NCI-H82 treated with DMSO at 0.1 percent for 48 hours (cell line): ENCODE measurements around the gene F8.
A peak's percentile ranks its signal among the peaks of the same experiment; 100 is the strongest.

Experiments
- DNase-seq: peaks from one replicate; lab custom pipeline; 2025; ENCODE audit not compliant: unreplicated experiment; lab: John Stamatoyannopoulos, UW

F8 gene

DNA sequence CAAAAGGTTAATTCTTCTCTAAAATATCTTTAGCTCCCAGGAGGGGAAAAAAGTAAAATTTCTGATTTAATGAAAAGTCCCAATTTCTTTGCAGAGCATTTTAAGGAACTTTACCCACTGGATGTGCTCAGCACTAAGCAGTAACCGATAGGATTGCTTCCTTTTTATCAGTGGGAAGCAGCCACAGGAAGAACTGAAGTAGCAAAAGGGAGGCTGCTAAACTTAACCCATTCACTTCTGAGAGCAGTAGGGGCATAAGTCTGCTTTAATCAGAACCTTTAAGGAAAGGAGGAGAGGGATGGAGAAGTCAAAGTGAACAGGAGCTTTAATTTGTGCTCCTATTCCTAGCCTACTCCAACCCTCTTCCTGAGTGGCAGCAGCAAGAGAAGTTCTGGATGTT is at the start of gene F8:
Gene F8, minus strand, starts transcription at position 139 of the 400 bp plus-strand sequence. CDS start 171 bp downstream, outside the sequence.
- DNase-seq, result no peak

DNA sequence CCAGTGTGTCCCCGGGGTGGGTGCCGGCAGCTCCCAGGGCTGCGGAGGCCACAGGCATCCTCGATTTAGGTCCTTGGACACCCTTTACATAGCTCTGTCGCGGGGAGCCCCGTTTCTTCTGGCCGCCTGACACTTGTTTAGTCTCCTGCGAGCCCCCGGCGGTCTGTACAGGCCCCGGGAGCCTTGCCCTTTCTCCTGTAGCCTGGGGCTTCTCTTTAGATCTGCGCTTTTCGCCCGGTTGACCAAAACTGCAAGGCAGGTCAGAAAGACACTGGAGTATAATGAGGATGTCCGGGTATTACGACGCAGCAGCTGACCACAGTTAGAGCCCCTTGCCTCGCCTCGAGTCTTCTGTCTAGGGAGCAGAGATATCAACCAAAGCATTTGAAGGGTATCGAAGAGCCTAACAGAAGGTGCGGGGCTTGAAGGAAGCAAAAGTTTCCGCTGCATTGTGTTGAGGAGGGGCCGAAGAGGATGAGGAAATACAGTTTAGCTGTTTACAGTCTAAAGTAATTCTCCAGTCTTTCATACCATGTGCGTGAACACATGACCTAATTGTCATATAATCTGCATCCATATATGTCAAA is 49.3 kb upstream of the F8 start:
- no peak for DNase-seq

DNA sequence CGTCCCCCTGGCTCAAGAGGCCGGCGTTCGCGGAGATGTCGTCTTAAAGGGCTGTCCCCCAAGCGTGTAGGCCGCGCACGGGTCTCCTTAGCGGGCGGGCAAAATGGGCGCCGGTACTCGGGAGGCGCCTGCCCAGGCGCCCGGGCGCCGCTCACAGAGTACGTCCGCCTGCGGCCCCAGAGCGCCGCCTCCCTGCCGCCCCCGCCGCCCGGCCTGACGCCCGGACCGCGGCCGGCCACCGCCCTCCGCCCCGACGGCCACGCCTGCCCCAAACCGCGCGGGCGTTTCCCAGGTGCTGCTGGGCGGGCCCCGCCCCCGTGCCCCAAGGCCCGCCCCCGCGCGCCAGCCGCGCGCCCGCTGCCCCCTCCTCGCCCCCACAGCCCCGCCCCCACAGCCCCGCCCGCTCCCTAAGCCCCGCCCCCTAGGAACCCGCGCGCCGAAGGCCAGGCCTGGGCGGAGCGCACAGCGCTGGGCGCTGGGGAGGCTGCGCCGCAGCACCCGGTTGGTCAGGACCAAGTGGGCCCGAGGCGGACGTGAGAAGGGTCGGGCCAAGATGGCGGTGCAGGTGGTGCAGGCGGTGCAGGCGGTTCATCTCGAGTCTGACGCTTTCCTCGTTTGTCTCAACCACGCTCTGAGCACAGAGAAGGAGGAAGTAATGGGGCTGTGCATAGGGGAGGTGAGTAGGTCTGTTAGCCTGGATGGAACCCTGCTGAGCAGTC is 48.6 kb upstream of the F8 start, which contains the start of the genes BRCC3, CMC4 and MTCP1:
Gene BRCC3, plus strand, starts transcription at position 534 of the 719 bp plus-strand sequence. Its CDS starts 20 bp downstream, at position 554.
Gene CMC4, minus strand, starts transcription at position 162 of the 719 bp plus-strand sequence. CDS start 7,113 bp downstream, outside the sequence.
Gene MTCP1, minus strand, starts transcription at position 162 of the 719 bp plus-strand sequence. CDS start 5,126 bp downstream, outside the sequence.
- DNase-seq, result peak; percentile 72

DNA sequence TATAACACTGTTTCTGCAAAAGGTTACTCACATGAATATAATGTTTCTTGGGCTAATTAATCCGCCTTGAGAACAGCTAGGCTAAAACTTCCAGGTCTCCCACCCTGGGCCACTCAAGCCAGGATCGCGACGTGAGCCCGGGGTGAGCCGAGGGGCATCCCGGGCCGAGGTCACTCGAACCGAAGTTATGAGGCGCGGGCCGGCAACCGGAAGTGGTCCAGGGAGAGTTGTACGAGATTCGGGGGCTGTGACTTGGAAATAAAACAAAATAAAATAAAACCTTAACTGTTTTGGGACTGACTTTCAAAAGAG is 48.1 kb upstream of the F8 start:
- DNase-seq, result no peak

DNA sequence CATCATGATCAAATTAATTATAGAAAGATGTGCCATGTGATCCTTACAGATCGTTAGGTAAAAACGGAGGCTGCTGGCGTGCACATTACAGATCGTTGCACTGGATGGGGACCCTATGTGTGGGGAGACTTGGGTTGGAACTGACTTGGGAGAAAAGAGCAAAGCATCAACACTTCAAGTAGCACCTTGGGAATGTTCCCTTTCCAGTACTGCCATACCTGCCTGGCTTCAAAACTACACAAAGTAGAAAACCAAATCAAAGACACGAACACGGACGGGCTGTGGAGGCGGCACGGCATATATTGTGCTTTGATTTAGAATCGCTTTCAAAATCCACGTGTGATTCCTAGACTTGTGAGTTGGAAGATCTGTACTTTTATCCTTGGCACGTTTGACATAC is 47.5 kb upstream of the F8 start:
- DNase-seq, result no peak

DNA sequence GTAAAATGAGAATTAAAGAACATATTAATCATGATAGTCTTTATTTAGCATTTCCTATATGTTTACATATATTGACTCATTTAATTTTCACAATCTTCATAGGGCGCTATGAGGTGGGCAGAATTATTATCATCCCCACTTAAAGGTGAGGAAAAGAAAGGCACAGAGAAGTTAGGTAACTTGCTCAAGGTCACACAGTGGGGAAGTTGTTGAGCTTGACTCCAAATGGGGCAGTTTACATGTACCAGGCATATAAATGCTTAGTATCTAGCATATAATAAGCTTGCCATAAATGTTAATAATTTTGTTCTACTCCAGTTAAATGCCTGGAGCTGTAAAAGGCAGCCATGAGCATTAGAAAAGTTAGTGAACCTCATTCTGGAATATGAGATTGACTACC is 46.9 kb upstream of the F8 start:
- DNase-seq, result no peak

DNA sequence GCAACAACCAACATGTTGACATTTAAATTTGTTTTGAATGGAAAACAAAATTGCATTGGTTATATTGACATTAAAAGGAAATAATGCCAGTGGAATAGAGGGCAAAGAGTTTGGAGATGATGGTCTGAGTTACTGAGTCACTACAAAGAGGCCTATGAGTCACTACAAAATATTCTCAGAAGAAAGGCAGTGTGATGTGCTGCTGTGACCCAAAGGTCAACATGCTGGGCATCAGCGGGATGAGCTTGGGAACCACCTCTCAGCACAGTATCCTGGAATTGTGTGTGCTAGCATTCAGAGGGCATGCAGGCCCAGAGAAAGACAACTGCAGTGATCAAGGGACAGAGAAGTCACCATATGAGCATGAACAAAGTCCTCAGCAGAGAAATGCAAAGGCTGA is 45.6 kb upstream of the F8 start:
- DNase-seq, result no peak

DNA sequence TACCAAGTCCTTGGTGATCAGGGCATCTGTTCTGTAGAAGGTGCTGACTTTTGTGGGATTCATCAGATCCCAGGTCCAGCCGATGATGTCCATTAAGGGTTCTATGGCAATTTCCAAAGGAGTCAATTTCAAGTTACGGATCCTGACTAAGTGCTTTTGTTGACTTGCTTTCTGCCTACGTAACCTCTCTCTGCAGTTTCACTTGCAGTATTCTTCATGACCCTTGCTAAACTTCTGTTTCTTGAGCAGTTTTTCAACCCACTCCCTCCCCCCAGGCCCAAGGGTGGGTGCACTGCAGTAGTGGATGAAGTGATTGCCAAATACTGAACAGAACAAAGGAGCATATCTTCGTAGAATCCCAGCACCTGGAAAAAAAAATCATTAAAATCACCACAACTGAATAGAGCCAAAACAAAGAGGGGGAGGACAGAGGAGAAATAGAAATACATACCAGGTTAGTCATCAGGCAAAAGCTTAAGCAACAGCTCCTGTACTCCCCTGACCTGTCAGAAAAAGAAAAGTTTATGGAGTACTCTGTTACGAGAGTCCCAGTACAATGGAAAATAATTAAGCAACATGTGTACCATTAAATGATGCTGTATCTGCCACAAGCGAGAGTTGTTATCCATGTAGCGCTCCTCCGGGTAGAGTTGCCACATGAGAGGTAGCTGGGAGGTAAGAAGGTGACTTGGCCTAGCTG is 42.7 kb upstream of the F8 start:
- no peak for DNase-seq

DNA sequence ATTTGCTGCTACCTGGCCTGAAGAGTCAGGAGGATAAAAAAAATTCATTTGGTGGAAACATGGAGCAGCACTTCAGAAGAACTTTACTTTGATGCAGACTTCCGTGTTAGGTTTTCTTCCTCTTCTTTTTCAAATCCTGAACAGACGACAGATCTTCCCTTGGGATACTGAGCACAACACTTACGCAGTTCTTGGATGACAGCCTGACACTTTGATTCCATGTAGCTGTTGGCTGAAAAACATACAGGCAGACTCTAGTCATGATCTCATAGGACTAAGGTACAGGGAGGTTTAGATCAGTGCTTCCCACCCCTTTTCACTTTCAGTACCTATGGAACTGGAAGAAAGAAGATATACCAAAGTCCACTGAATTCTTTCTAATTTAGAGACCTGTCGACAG is 39.2 kb upstream of the F8 start:
- no peak for DNase-seq

DNA sequence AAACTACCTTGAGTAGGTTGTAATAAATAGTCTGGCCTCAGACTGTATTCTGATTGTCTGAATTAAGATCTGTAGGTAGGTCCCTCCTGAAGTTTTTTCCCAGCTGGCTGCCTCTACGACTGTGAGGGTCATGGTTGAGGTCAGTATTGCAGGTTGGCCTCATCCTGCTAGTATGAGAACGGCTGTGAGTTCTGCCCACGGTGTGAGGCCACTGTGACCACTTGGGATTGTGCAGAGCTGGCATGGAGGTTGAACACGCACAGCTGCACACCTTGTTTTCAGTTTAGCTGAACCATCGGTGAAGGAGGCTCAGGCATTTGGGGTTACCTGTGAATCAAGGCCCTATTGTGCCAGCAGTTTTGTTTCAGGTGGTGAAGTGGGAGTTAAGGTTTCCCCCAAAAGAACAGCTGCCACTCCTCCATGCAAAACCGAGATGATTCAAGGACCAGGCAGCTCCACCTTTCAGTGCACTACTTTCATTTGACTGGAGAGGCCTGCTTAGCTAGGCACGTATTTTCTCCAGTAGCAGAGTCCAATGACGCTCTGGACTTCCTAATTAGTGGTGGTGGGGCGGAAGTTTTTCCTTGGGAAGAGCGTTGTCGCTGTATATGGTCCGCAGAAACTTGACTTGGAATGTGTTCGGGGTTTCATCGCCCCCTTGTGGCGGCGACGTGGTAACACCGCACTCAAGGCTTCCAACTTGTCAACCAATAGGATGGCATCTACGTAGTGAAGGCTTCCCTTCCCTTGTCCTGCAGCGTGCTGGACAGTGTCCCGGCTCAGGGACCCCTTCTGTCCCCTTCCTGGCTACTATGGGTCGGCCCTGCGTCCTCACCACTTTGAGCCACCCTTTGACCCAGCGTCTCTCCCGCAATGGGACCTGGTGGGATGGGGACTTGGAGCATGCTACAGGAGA is 34.6 kb upstream of the F8 start:
- no peak for DNase-seq

DNA sequence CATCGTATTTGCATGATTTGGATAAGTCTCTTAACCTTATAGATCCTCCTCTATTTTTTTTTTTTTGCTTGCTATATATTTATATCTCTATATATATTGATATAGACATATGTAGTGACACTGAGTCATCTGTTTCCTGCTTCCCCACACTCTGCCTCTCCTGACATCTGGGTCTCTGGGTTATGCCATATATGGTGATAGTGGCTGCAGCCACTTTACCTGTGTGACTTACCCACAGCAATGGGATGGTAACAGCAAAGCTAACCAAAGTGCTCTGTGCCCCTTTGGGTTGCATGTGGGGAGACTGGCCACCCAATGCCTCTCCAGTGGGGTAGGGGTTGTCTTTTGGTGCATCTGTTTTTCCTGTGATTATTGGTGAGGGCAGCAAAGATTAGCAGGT is 33.9 kb upstream of the F8 start:
- no peak for DNase-seq

DNA sequence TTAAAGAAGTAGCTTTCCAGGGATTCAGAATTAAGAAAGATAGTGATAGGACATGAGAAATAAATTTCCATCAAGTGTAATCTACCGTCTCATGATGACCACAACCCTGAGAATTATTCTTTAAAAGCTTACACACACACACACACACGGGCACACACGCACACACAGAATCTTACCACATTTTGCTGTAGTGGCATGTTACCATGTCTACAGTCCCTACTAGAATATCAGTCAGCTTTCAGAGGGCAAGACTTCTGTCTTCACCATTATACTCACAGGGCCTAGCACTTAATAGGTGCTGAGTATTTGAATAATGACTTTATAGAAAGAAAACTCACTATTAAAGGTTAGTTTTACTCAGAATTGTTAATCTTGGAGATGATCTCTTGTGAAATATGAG is 33.0 kb upstream of the F8 start:
- no peak for DNase-seq

DNA sequence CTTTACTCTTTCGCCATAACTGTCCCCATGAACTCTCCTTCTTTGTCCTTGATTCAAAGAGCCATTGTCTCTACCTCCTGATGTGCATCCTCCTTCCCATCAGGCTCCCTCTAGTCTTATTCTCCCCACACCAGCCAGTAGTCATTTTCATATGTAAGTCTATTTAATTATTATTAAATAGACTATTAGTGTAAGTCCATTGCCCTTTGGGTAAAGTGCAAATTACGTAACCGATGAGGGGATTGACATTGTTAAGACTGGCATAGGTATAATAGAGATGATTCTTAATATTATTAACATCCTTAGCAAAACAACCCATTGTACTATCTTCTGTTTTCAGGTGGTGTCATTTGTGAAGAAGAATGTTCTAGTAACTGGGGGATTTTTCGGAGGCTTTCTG is 31.7 kb upstream of the F8 start:
- DNase-seq, result no peak

DNA sequence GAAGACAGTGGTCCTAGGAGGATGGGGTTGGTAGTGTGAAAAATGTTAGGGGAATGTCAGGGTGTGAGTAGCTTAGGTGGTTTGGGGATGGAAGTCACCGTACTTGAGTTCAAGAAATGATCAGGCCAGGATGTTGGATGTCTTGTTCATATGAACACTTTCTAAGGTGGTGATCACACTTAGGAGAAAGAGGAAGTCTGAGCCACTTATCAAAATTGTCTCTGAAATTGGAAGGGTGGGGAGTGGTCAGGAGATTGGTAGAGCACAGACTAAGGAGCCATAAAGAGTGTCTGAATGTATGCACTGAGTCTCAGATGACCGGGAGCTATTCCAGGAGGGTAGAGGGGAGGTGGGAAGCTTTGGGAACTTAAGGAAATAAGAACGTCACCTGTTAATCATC is 31.1 kb upstream of the F8 start:
- DNase-seq, result no peak

DNA sequence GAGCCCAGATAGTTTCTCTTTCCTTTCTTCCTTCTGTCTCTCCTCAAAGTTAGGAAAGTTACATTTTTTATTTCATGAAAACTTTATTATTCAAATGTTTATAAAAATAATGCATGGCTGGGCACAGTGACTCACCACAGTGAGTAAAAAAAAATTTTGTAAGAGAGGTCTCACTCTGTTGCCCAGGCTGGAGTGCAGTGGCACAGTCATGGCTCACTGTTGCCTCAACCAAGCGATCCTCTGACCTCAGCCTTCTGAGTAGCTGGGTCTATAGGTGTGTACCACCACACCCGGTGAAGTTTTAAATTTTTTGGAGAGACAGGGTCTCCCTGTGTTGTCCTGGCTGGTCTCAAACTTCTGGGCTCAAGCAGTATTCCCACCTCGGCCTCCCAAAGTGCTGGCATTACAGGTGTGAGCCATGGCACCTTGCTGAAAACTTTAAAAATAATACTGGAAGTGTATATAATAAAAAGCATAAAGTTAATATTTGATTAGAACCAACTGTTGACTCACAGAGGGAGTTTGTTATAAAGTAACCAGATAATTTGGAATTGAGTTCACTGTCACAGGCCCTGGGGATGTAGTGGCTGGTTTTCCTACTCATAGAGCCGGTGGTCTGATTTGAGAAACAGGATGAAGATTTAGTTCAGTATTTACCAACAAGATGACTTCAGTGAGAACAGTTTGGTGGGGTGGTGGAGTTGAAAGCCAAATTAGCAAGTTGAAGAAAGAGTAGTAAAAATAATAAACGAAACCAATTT is 30.4 kb upstream of the F8 start:
- no peak for DNase-seq

DNA sequence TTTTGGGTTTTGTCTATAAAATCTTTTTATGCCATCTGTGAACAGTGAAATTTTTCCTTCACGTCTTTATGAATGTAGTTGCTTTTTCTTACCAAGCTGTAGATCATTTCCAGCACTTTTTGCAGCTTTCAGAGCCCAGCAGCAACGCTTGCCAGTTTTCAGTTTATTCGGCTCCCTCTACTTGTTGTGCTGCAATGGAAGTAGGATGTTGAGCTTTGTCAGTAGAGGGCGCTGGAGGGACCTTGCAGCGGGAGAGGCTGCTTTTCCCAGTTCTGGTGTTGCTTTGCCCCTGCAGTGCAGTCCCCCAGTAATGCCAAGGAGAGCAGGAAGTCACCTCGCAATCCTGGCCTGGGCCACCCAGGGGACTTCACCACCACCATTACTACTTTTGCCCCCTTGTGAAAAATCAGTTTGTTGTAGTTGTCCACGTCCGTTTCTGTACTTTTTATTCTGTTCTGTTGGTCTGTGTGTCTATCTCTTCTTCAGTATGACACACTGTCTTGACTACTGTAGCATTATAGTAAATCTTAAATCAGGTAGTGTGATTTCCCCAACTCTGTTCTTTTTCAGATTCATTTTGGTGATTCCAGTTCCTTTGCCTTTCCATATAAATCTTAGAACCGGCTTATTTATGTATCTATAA is 26.6 kb upstream of the F8 start:
- no peak for DNase-seq

DNA sequence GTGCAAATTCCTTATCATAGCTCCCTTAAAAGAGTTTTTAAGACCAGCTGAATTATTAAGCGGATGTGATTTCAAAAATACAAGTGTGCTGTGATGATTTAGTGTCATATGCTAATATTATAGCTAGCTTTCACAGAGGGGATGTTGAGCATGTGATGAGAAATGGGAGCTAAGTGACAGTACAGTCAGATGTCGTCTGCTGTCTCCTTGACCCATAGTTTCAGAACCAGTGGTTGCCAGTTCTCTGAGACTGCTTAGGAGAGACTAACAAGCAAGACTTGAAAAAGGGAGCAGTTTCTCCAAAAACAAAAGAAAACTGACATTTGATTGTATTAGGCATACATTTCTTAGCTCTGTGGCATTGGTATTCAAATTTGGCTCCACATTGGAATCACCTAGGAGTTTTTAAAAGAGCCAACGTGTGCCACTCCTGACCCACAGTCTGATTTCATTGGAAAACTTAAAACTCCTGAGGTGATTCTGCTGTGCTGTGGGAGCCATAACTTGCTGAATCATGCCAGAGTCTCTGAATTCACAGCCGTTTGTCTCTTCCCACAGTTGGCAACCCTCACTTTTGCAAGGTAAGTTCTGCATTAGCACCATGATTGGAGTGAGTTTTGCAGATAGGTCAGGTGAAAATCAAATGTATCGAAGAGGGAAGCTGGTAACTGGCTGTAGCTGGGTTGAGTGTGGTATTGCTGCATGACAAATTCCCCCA is 24.4 kb upstream of the F8 start:
- DNase-seq, result no peak

DNA sequence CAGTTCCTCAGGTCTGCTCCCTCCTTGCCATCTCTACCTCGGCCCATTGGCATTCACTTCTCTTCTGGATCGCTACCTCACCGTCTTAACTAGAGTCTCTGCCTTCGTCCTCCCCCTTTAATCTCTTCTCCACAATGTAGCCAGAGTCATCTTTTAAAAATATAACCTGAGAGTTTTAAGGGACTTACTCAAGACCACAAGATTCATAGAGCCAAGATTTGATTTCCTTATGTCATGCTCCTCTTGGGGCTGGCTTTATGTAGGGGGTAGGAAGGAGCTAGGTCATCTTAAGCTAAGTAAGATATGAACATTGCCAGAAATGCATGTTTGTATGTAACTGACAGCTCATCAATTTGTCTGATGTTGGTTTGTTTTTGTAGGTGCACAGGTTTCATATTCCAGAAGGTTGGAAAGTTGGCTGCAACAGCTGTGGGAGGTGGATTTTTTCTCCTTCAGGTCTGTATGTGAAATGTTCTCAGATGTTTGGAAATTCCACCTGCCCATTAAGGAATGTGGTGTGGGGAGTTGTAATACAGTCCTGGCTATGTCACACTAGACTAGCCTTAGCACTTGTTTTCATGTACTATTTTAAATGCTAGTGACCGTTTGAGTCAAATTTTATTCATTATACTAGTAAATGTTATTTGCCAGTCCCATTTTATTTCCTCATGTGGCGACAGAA is 23.7 kb upstream of the F8 start:
- DNase-seq, result no peak

DNA sequence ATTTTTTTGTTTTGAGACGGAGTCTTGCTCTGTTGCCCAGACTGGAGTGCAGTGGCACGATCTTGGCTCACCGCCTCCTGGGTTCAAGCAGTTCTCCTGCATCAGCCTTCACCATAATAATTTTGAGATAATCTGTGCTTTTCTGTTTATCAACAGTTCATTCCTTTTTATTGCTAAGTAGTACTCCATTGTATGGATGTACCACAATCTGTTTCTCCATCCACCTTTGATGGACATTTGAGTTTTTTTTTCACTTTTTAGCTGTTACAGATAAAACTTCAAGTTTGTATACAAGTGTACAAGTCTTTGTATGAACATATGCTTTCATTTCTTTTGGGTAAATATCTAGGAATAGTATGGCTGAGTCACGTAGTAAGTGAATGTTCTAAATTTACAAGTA is 13.2 kb upstream of the F8 start:
- no peak for DNase-seq
